Mucosa of descending colon (tissue), 3 donors: ENCODE measurements around the gene RPUSD3. TPM values are rescaled to one million over a fixed set of nuclear protein-coding genes. Genes with fewer than 3 reads are reported as not detected.

Experiments used
- ATAC-seq: fragments of 200-7000 bp; cut with Tn5 transposase; one replicate; pipeline ENCODE4 v1.9.1; 2020; ENCODE audit warnings: mild to moderate bottlenecking, moderate library complexity
- DNase-seq, 3 donors: peaks; one replicate each; pipeline ENCODE4 v3.0.0-alpha.2; 2020
- H3K36me3 ChIP-seq: fragments of 200-600 bp; one replicate; pipeline ENCODE4 v1.8.0; 2021; ENCODE audit warnings: low read depth, mild to moderate bottlenecking
- H3K4me1 ChIP-seq: fragments of 200-600 bp; one replicate; pipeline ENCODE4 v1.8.0; 2021; ENCODE audit warnings: low read depth, mild to moderate bottlenecking
- H3K4me3 ChIP-seq: fragments of 200-600 bp; one replicate; pipeline ENCODE4 v1.8.0; 2021; ENCODE audit warnings: mild to moderate bottlenecking
- H3K9me3 ChIP-seq: fragments of 200-600 bp; one replicate; pipeline ENCODE4 v1.8.0; 2021; ENCODE audit warnings: mild to moderate bottlenecking
- intact Hi-C, 2 donors: fragments of 100-400 bp; cut with DNase I in 1 of 2; cut with micrococcal nuclease in 1 of 2; formaldehyde crosslinking; loops; one replicate each; pipeline versions ENCODE4 v1.11.0 to v1.11.1; 2022; cut with DNase I, micrococcal nuclease
- total RNA-seq, 3 donors: library from RNA; stranded (reverse); fragmentation: NEBNext Ultra II Directional in 2 of 3; extraction: Animal tissue kit (Norgen Biotek cat#: 25700) in 2 of 3; gene quantifications; one replicate each; pipeline versions ENCODE4 v1.2.1 to v1.2.4, GENCODE V29; 2021 to 2023
- TF ChIP-seq, protein P1 (sequence below): fragments of 200-600 bp; IDR thresholded peaks from one replicate; pipeline ENCODE4 v1.8.0; 2022; ENCODE audit warnings: antibody characterized with exemption, mild to moderate bottlenecking
- donor health status: DM: no; HTN: no; CAD: no; lungs with moderate emphysema.
- donor health status: DM: no; HTN: no; CAD: no.
- donor health status: DM: no; HTN: yes; CAD: no.

The RPUSD3 gene
- total RNA-seq, 3 donors from 2014 or later, result 26.1 to 35.6 (median 28.6) TPM

- TF ChIP-seq, protein P1, sequence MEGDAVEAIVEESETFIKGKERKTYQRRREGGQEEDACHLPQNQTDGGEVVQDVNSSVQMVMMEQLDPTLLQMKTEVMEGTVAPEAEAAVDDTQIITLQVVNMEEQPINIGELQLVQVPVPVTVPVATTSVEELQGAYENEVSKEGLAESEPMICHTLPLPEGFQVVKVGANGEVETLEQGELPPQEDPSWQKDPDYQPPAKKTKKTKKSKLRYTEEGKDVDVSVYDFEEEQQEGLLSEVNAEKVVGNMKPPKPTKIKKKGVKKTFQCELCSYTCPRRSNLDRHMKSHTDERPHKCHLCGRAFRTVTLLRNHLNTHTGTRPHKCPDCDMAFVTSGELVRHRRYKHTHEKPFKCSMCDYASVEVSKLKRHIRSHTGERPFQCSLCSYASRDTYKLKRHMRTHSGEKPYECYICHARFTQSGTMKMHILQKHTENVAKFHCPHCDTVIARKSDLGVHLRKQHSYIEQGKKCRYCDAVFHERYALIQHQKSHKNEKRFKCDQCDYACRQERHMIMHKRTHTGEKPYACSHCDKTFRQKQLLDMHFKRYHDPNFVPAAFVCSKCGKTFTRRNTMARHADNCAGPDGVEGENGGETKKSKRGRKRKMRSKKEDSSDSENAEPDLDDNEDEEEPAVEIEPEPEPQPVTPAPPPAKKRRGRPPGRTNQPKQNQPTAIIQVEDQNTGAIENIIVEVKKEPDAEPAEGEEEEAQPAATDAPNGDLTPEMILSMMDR, result no peak
Measured at GRCh38 chr3:9846231-9846630, 2.4 kb upstream of the RPUSD3 start.

DNA sequence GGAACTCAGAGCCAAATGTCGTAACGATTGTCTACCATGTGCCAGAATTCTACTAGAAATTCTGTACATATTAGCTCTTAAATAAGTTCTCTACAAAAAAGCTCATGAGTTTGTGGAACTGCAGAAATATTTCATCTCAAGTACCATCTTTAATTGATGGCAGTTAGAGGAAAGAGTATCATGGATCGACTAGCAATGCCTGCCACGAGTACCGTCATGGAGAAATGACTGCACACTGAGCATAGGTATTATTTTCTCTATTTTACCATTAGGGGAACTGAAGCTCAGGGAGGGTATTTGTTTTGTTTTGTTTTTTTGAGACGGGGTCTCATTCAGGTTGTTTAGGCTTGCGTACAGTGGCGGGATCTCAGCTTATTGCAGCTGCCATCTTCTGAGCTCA lies 2.8 kb downstream of the RPUSD3 start:
- Histone ChIP-seq H3K9me3 (no peaks in the 10 kb centered on the region), H3K4me1 (peaks cover 7% of the 10 kb centered on the region), H3K4me3 (no peak overlapping the region), H3K36me3 (no peaks in the 10 kb centered on the region)
- intact Hi-C loops, result no loop called here
- ATAC-seq (no peak), DNase-seq (no peak)
- TF ChIP-seq, protein P1, result no peak

More at GRCh38 chr3:9846231-9846630, 2.4 kb upstream of the RPUSD3 start:
- Histone ChIP-seq H3K4me1 (peaks cover 7% of the 10 kb centered on the region), H3K9me3 (no peaks in the 10 kb centered on the region), H3K4me3 (no peak overlapping the region), H3K36me3 (no peaks in the 10 kb centered on the region)
- DNase-seq (peak in 1 of 3 donors; percentile 38), ATAC-seq (no peak)
- intact Hi-C loops, result no loop called here

- peaks cover 7% of the 10 kb centered on the region for H3K4me1 ChIP-seq
- ATAC-seq (no peak), DNase-seq (peak in 1 of 3 donors; percentile 33)
- no peaks in the 10 kb centered on the region for H3K36me3 ChIP-seq
- TF ChIP-seq, protein P1, result no peak
- no peak overlapping the region for H3K4me3 ChIP-seq
- no peaks in the 10 kb centered on the region for H3K9me3 ChIP-seq
- intact Hi-C loops, result no loop called here
Measured at GRCh38 chr3:9838856-9839255, 5.0 kb downstream of the RPUSD3 start.

GRCh38 chr3:9837701-9838582 lies 5.9 kb downstream of the RPUSD3 start:
- no peaks in the 10 kb centered on the region for H3K36me3 ChIP-seq
- no peaks in the 10 kb centered on the region for H3K9me3 ChIP-seq
- no peak overlapping the region for H3K4me3 ChIP-seq
- DNase-seq (peak in 1 of 3 donors; percentile 13), ATAC-seq (no peak)
- intact Hi-C loops, result no loop called here
- TF ChIP-seq, protein P1, result no peak
- H3K4me1 ChIP-seq, result peaks cover 7% of the 10 kb centered on the region

- H3K9me3 ChIP-seq, result no peaks in the 10 kb centered on the region
- intact Hi-C loops, result no loop called here
- DNase-seq, result peak in 1 of 3 donors; percentile 33
- H3K4me3 ChIP-seq, result no peak overlapping the region
- H3K36me3 ChIP-seq, result no peaks in the 10 kb centered on the region
- TF ChIP-seq, protein P1, result no peak
- no peak for ATAC-seq
- no peaks in the 10 kb centered on the region for H3K4me1 ChIP-seq
Measured at GRCh38 chr3:9834520-9835380, 9.1 kb downstream of the RPUSD3 start.
